K562 (cell line): ENCODE measurements around the gene ELP1. TPM values are rescaled to one million over a fixed set of nuclear protein-coding genes. Genes with fewer than 3 reads are reported as not detected.

Source experiments
- ATAC-seq: fragments of 200-7000 bp; cut with Tn5 transposase; 3 replicates; pipeline ENCODE4 v1.9.1; 2020; ENCODE audit warnings: moderate library complexity
- BruUV-seq: library from RNA; stranded (reverse); fragments of 400-500 nt; replicated peaks from 2 replicates; lab custom pipeline; 2021; lab: Mats Ljungman, UMichigan
- CTCF ChIA-PET: fragments of 300-600 bp; formaldehyde crosslinking; extraction: SDS; loops from one replicate; lab custom pipeline; 2021; ENCODE audit warnings: low intra/inter-chr PET ratio; lab: Yijun Ruan, JAX
- POLR2A ChIA-PET: fragments of 300-600, 350-650 bp; sonication (Branson Sonifier 250); formaldehyde crosslinking; extraction: SDS; loops from one replicate; lab custom pipeline; 2021; ENCODE audit warnings: antibody characterized with exemption, inconsistent platforms; lab: Yijun Ruan, JAX
- DNase-seq, 4 experiments: peaks; one replicate each; pipeline versions ENCODE4 v3.0.0 to v3.0.0-alpha.2; 2011 to 2018; ENCODE audit warnings: low spot score in 3 of 4, mixed read lengths in 3 of 4; ENCODE audit errors: extremely low read depth in 1 of 4
- FAIRE-seq: peaks from 2 replicates; lab custom pipeline; 2011; peaks lifted over from hg19 to GRCh38; lab: Jason Lieb, UNC
- H2AFZ ChIP-seq: 2 replicates; pipeline ENCODE4 v1.6.0; 2011; ENCODE audit warnings: low read depth, low read length, control low read depth, inconsistent platforms
- H3K27ac ChIP-seq: fragments of 200-600 bp; 3 replicates; pipeline ENCODE4 v1.8.0; 2011; ENCODE audit warnings: low read depth, mild to moderate bottlenecking, control low read depth, inconsistent platforms, low read length, moderate library complexity, mixed read lengths; ENCODE audit errors: extremely low read depth
- H3K27me3 ChIP-seq, 2 experiments: fragments of 300-600 bp in 1 of 2; 2 replicates in 1 of 2; 3 replicates in 1 of 2; pipeline versions ENCODE4 v1.6.0 to v1.8.0; 2011; ENCODE audit warnings: inconsistent platforms in 2 of 2, low read length in 2 of 2, mild to moderate bottlenecking in 1 of 2, mixed read lengths in 1 of 2, moderate library complexity in 1 of 2; ENCODE audit not compliant: control insufficient read depth in 2 of 2, insufficient read depth in 2 of 2
- H3K36me3 ChIP-seq: fragments of 300-600 bp; 3 replicates; pipeline ENCODE4 v1.8.0; 2011; ENCODE audit warnings: mild to moderate bottlenecking, low read length, inconsistent platforms; ENCODE audit not compliant: control insufficient read depth, insufficient read depth
- H3K4me1 ChIP-seq, 2 experiments: fragments of 200-600 bp in 1 of 2; replicated peaks in 1 of 2; 2 replicates in 1 of 2; 3 replicates in 1 of 2; pipeline versions ENCODE4 v1.5.1 to v1.8.0; 2011; ENCODE audit warnings: inconsistent platforms in 2 of 2, low read length in 2 of 2, mild to moderate bottlenecking in 1 of 2, mixed read lengths in 1 of 2, moderate library complexity in 1 of 2; ENCODE audit not compliant: control insufficient read depth in 2 of 2, insufficient read depth in 2 of 2
- H3K4me2 ChIP-seq: 2 replicates; pipeline ENCODE4 v1.6.1; 2011; ENCODE audit warnings: low read length, control low read depth, inconsistent platforms, mixed read lengths; ENCODE audit not compliant: insufficient read depth
- H3K4me3 ChIP-seq: fragments of 200-600 bp; sonication (generic), shearing (Covaris generic); 2 replicates; pipeline ENCODE4 v1.5.1; 2016; ENCODE audit warnings: control low read depth, inconsistent platforms
- H3K79me2 ChIP-seq: fragments of 200-600 bp; 3 replicates; pipeline ENCODE4 v1.8.0; 2011; ENCODE audit warnings: low read length, inconsistent platforms; ENCODE audit not compliant: control insufficient read depth, insufficient read depth
- H3K9ac ChIP-seq, 2 experiments: 2 replicates each; pipeline versions ENCODE4 v1.6.0 to v1.6.1; 2011; ENCODE audit warnings: low read depth in 2 of 2, low read length in 2 of 2, control low read depth in 1 of 2, inconsistent platforms in 1 of 2, mild to moderate bottlenecking in 1 of 2, mixed read lengths in 1 of 2; ENCODE audit not compliant: insufficient read depth in 1 of 2
- H3K9me1 ChIP-seq: one replicate; pipeline ENCODE4 v1.6.0; 2011; ENCODE audit warnings: inconsistent platforms, mild to moderate bottlenecking, low read length, moderate library complexity; ENCODE audit not compliant: control insufficient read depth, insufficient read depth
- H3K9me3 ChIP-seq: replicated peaks from 2 replicates; pipeline ENCODE4 v1.5.1; 2011; ENCODE audit warnings: low read depth, low read length, inconsistent platforms; ENCODE audit not compliant: control insufficient read depth, insufficient read depth
- H4K20me1 ChIP-seq: replicated peaks from 2 replicates; pipeline ENCODE4 v1.6.1; 2011; ENCODE audit warnings: low read length, inconsistent platforms, mixed read lengths; ENCODE audit not compliant: control insufficient read depth, insufficient read depth
- CREB1 ChIP-seq, 2 experiments: sonication (generic) in 1 of 2; formaldehyde crosslinking in 1 of 2; IDR thresholded peaks; 2 replicates each; pipeline versions ENCODE4 v1.6.1 to v1.8.0; 2012 to 2022; ENCODE audit warnings: inconsistent platforms in 1 of 2, mild to moderate bottlenecking in 1 of 2, missing genetic modification reagents in 1 of 2, moderate library complexity in 1 of 2
- CXXC5 ChIP-seq: fragments of 250-450 bp; sonication (Bioruptor Pico); IDR thresholded peaks from 2 replicates; pipeline ENCODE4 v1.8.0; 2022; ENCODE audit warnings: inconsistent platforms, mild to moderate bottlenecking, moderate library complexity
- KLF10 ChIP-seq: fragments of 250-450 bp; sonication (Bioruptor Pico); IDR thresholded peaks from 2 replicates; pipeline ENCODE4 v1.6.1; 2021; ENCODE audit warnings: matching md5 sums
- MCM5 ChIP-seq: fragments of 450-650 bp; IDR thresholded peaks from 2 replicates; pipeline ENCODE4 v1.6.1; 2016; ENCODE audit warnings: low read depth
- PBX2 ChIP-seq, 2 experiments: IDR thresholded peaks in 1 of 2; conservative IDR thresholded peaks in 1 of 2; 2 replicates each; pipeline ENCODE4 v1.6.1; 2016; ENCODE audit warnings: low read depth in 2 of 2, mild to moderate bottlenecking in 1 of 2, missing compliant biosample characterization in 1 of 2, missing genetic modification characterization in 1 of 2, moderate library complexity in 1 of 2
- ZNF551 ChIP-seq: fragments of 250-450 bp; sonication (Bioruptor Pico); IDR thresholded peaks from 2 replicates; pipeline ENCODE4 v1.5.0; 2021; ENCODE audit warnings: mild to moderate bottlenecking, moderate library complexity
- ZNF699 ChIP-seq: fragments of 250-450 bp; sonication (Bioruptor Pico); IDR thresholded peaks from 2 replicates; pipeline ENCODE4 v1.8.0; 2021; ENCODE audit warnings: mild to moderate bottlenecking, moderate library complexity; ENCODE audit not compliant: insufficient replicate concordance
- WGBS: fragments of 100-300 bp; shearing (Covaris generic); methylation state at CpG from one replicate; pipeline ENCODE4 v1.1.6; 2016; ENCODE audit warnings: low coverage, mixed read lengths; ENCODE audit not compliant: insufficient coverage; ENCODE audit errors: missing lambda C conversion rate; 5-methylcytosine and 5-hydroxymethylcytosine counted together
- in situ Hi-C: fragments of 300-500 bp; cut with MboI; formaldehyde crosslinking; loops from 4 replicates; pipeline ENCODE4 v1.15.0; 2018; ENCODE audit warnings: inconsistent platforms, mixed read lengths
- intact Hi-C: fragments of 100-400 bp; cut with micrococcal nuclease; formaldehyde crosslinking; loops from 2 replicates; pipeline ENCODE4 v1.14.2; 2022
- polyA plus RNA-seq, 8 experiments: library from polyadenylated mRNA; depleted of rRNA in 4 of 8; stranded (reverse) in 5 of 8; unstranded in 3 of 8; fragments of >200 nt; fragmentation: Nextera tagmentation in 2 of 8; fragmentation: Illumina TruSeq in 1 of 8; extraction: Ambion mirVana in 2 of 8; extraction: Trizol in 1 of 8; gene quantifications; 2 replicates each; pipeline versions ENCODE4 v1.2.1 to v1.2.3, GENCODE V29; 2011 to 2014; ENCODE audit warnings: inconsistent platforms in 1 of 8, missing spikeins in 1 of 8
- total RNA-seq, 7 experiments: library from RNA; depleted of rRNA in 6 of 7; stranded (reverse); fragments of >200 nt in 6 of 7; fragmentation: Illumina TruSeq in 2 of 7; extraction: Trizol in 2 of 7; gene quantifications; 2 replicates each; pipeline versions ENCODE4 v1.2.1 to v1.2.3, GENCODE V29; 2011 to 2021; ENCODE audit warnings: low replicate concordance in 1 of 7

The ELP1 gene
- total and polyA plus RNA-seq, 9 of the 15 experiments (the other 6 are each of a cell fraction or from before 2014, with no cell fraction given): 17.0 to 48.6 (median 39.7) TPM

- ChIA-PET CTCF (no interaction called here), POLR2A (interaction anchor here (0.6 to 1.1 kb wide), 3 partner anchors 14 to 224 kb away, joined by 3 to 5 read pairs (median 3); no protein-coding TSS in a partner anchor)
- H3K4me1 ChIP-seq: peaks cover 0 to 5% of the 10 kb centered on the region in 2 experiments; a peak in 3 of 5 replicates
- H3K36me3 ChIP-seq: peaks cover 14% of the 10 kb centered on the region
- ATAC-seq (no peak), DNase-seq (no peak), FAIRE-seq (no peak)
- BruUV-seq: no TSS peak
- WGBS: 59% methylated on average over 4 of the region's 4 CpGs
- H4K20me1 ChIP-seq: no peaks in the 10 kb centered on the region
- in situ Hi-C loops (no loop called here), intact Hi-C loops (no loop called here)
- H3K9ac ChIP-seq: no peak overlapping the region
- H3K9me3 ChIP-seq: no peaks in the 10 kb centered on the region
- H2AFZ ChIP-seq: no peak overlapping the region
- TF ChIP-seq ZNF551 (no peak), KLF10 (CRISPR knock-in tag) (no peak), ZNF699 (CRISPR knock-in tag) (no peak), CREB1 (IDR thresholded peaks at IDR 0.05) (no peak), CREB1 (CRISPR knock-in tag; IDR thresholded peaks at IDR 0.05) (no peak), MCM5 (no peak), PBX2 (CRISPR knock-in tag; IDR thresholded peaks at IDR 0.05; ENCODE audit: low read depth) (no peak), PBX2 (tag; conservative IDR thresholded peaks at IDR 0.05; ENCODE audit: low read depth) (peak; percentile 43), CXXC5 (no peak)
- no peaks in the 10 kb centered on the region for H3K79me2 ChIP-seq
- no peaks in the 10 kb centered on the region for H3K9me1 ChIP-seq
- no peaks in the 10 kb centered on the region for H3K27me3 ChIP-seq
- H3K27ac ChIP-seq: no peak overlapping the region
- H3K4me3 ChIP-seq: no peak overlapping the region
- no peak overlapping the region for H3K4me2 ChIP-seq
These were observed 22.2 kb upstream of the ELP1 start for GRCh38 chr9:108956022-108956630.
